GM15510 (cell line): ENCODE results near the gene FAM114A1.

Experiments
- POLR2A ChIP-seq: IDR thresholded peaks from 3 replicates; pipeline ENCODE4 v1.6.1; 2011; ENCODE audit warnings: borderline replicate concordance; ENCODE audit not compliant: insufficient read length; ENCODE audit errors: extremely low read depth

FAM114A1 gene

DNA sequence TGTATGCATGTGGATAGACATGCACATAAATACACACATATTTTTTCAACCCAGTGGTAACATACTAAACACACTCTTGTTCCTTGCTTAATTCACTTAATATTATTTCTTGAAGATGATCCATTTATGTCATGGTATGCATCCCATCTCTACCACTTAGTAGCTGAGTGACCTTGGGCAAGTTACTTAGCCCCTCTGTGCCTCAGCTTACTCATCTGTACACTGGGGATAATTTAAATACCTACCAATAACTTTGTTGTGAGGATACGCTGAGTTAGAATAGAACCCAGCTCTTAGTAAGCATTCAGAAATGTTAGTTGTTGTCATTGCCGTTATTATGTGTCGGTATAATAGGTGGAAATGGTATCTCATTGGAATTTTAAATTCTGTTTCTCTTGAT, 41.4 kb downstream of the FAM114A1 start:
- TF ChIP-seq POLR2A, result no peak

DNA sequence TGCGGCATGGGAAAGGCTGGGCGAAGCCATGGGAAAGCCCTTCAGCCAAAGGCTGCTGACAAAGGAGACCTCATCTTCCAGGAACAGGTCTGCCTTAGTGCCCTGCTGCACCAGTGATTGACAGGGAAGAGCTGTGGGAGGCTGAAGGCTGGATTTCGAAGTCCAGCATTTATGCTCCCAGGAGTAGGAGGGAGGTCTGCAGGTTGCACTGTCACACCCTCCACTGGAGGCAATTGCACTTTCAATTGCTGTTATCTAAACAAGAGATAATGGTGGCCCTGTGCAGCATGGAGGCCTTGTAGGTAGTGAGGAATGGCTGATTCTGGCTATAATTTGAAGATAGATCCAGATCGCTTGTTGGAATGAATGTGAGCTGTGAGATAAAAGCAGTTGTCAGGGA, 43.7 kb downstream of the FAM114A1 start:
- TF ChIP-seq POLR2A, result no peak

DNA sequence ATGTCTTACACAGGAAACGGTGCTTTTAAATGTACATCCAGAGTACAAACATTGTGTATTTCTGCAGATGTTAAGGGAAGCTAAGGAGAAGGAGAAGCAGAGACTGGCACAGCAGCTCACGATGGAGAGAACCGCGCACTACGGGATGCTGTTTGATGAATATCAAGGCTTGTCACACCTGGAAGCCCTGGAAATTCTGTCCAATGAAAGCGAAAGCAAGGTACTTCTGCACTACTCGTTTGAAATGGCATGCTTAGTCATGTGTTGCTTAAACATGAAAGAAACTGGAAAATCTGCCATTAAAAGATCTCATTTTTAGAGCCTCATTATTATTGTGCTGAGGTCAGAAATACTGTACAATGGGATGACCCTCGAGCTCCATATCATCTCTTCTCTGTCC, 47.2 kb downstream of the FAM114A1 start:
- TF ChIP-seq POLR2A, result no peak

DNA sequence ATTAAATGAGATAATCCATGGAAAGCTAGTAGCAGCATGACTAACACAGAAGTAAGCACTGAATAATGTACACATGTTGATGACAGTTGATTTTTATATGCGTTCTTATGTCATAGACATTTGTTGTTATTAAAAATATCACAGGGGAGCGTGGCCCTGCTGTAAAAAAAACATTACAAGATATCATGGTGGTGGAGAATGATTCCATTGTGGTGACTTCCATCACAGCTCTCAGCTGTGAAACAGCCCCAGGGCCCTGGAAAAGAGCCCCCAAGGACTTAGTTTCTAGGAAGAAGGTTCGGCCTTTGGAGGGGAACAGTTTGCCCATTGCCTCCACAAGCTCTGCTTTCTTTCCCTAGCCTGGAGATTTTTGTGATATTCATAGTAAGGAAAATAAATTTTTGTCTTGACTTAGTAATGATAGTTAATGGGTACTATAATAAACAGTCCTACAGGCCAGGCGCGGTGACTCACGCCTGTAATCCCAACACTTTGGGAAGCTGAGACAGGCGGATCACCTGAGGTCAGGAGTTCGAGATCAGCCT, 49.9 kb downstream of the FAM114A1 start:
- no peak for TF ChIP-seq POLR2A

DNA sequence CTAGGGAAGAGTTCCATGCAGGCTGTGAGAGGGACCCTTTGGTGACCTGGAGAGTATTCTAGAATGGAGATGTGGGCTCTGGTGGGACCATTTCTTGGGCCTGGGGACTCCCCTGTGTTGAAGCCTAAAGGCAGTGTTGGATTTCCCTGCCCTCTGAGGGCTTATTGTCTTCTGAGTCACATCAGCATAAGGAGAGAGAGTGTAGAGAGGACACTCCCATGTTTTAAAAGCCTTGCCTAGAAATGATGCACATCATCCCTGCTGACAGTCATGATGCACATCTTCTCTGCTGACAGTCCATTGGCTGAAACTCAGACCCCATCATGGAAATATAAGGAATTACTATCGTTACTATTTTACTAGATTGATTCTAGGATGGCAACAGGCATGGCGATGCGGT, 51.9 kb downstream of the FAM114A1 start:
- TF ChIP-seq POLR2A, result no peak

DNA sequence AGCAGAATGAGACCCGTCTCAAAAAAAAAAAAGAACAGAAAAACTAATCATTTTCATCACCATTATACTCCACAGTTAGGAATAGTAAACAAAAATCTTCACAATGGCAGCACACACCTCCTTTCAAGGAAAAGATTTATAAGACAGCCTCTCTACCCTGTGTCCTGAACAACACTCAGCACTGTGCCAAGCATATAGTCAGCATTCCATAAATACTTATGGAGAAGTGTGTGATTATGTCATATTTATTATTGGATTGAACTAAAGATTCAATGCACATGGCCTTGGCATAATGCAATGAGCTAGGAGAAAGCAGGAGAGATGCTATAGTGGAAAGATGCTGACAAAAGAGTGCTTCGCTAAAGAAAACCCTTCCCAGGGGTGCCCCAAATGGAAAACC, 52.6 kb downstream of the FAM114A1 start:
- TF ChIP-seq POLR2A, result no peak

DNA sequence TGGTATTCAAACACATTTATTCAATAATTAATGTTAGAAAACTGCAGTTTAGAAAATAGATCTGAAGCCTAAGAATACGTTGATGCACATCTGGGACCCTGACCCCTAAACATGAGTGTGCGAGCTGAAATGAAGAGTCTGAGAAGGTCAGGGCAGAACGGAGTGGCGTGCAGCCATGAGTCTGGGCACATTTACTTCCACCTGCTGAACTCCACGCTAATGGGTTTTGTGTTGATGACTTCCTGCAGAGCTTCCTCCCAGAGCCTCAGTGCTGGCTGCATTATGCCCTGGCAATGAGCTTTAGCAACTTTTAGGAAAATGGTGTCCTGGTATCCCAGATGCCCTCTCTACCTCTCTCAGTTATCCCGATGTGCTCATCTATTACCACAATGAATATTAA, 53.1 kb downstream of the FAM114A1 start:
- no peak for TF ChIP-seq POLR2A

DNA sequence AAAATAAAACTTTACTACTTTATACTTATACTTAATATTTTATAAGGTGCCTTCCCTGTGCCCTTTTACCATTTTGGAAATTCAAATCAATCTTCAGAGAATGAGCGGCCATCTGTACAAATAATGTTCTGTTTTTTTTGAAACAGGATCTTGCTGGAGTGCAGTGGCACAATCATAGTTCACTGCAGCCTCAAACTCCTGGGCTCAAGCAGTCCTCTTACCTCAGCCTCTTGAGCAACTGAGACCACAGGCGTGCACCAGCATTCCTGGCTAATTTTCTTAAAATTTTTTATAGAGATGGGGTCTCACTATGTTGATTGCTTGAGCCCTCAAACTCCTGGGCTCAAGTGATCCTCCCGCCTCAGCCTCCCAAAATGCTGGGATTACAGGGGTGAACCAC, 53.5 kb downstream of the FAM114A1 start:
- TF ChIP-seq POLR2A, result no peak

DNA sequence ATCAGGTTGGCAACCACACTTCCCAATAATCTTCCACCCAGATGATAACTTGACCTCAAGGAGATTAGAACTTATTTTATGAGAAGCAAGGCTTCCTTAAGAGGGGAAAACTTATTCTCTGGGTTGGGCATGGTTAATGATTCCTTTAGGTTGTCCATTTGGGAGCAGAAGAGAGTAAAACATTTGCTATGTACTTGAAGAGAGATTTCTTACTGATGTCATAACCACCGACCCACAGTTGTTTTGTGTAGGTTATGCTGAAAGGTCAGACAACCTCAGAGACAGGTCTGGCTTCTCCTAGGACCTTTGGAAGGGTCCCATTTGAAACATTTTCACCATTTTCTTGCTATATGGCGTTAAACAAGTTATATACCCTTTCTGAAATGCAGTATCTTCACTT, 56.1 kb downstream of the FAM114A1 start:
- TF ChIP-seq POLR2A, result no peak

DNA sequence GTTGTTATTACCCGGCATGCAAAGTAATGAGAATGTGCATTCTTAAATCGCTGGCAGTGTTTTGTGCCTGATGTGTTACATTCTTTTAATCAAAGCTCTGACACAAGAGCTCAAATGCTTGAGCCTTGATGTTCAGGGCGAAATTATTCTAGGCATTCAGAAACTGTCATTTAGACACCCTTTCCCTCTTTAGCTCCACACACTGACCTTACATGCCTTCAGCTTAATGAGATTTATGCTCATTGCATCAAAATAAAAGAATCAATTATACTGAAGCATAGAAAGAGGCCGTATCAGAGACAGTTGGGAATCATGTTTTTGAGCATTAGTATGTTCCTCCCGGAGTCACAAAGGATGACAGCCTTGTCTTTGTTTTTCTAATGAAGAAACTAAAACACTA, 56.7 kb downstream of the FAM114A1 start:
- TF ChIP-seq POLR2A, result no peak

DNA sequence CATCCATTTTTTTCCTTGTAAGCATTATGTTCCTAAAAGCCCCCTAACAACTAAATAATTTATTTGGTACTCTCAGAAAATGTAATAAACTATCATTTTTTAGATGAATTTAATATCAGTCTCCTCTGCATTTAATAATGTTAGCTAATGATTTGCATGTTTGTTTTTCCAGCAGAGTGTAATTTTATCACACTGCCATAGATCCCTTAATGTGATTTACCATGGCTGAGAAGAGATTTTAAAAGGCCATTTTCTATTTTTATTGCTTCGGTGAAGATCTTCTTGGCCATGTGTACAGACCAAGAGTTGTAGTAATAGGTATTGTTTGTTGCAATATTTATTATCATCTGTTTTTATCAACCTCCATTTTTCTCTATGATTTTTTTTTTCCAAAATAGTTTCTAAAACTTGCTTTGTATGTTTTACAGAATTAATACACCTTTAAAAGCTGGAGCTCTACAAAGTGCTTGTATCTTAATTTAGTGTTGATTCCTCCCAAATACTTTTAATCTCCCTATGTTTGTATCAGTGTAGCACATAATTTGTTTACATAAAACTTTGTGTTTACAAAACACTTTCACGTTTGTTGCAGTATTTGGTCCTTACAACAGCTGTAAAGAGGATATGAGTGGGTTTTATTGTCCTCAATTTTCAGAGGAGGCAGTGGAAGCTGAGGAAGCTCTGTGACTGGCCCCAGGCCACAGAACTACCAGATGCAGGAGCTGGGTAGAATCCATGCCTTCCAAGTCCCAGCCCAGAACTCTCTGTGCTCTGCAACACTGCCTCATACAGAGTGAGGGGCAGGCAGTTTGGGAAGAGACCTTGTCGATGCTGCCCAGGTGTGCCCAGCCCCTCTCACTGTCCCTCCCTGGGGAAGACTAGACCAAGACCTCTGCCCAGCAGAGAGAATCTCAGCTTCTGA, 58.1 kb downstream of the FAM114A1 start:
- no peak for TF ChIP-seq POLR2A

DNA sequence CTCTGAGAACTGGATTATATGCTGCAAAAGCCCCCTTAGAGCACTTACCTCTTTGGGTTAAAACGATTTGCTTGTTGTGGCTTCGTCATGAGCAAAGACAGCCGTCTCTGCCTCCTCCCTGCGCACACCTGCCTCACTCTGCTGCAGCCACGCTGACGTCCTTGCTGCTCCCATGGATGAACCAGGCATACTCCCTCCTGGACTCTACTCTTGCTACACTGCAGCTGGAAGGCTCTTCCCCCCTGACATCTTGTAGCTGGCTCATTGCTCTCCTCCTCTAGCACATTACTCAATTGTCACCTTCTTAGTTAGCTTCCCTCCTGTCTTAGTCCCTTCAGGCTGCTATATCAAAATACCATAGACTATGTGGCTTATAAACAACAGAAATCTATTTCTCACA, 59.3 kb downstream of the FAM114A1 start:
- TF ChIP-seq POLR2A, result no peak

DNA sequence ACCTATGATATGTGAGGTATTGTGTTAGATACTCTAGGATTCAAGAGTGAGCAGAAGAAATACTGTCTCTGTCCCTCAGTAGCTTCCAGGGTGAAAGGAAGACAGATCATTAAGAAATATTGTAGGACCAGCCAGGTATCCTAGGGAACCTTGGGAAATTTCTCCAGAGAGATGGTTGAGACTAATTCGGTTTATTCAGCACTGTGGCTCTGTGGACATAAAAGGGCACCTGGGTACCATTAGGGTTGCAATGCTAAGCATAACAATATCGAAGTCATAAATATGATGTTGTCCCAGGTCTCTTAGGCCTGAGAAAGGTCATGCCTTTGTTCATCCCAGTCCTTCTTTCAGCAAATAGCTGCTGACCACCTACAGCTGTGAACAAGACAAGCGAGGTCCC, 61.0 kb downstream of the FAM114A1 start:
- TF ChIP-seq POLR2A, result no peak

DNA sequence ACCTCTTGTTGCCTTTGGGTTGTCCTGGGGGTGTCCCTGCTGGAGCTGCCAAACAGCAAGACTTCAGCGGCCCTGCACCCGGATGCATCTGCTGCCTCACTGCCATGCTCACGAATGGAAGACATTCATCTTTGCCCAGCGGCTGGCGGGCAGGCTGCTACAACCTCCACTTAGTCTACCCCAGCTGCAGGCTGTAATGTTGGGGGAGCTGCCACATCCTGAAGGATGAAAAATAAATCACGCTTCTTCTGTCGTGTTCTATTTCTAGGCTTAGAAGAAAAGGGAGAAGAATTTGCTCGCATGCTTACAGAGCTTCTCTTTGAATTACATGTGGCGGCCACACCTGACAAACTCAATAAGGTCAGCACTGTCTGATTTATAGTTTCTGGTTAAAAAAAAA, 61.4 kb downstream of the FAM114A1 start:
- TF ChIP-seq POLR2A, result no peak

DNA sequence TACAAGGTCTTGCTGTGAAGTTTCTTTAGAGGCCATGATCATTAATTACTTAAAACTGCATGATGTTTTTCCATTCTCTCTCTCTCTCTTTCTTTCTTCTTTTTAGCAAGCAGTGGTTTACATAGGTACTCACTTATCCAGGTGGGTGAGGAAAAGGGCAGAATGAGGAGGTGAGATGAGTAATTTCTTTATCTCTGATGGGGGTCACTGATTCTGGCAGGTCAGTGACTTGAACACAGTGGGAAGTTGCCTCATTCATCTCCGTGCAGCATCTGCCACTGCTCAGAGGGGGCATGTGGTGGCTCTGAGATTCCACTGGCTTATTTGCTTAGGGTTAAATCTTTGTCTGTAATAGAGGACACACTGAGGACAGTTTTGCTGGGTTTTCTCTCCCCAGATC, 62.6 kb downstream of the FAM114A1 start:
- TF ChIP-seq POLR2A, result no peak

DNA sequence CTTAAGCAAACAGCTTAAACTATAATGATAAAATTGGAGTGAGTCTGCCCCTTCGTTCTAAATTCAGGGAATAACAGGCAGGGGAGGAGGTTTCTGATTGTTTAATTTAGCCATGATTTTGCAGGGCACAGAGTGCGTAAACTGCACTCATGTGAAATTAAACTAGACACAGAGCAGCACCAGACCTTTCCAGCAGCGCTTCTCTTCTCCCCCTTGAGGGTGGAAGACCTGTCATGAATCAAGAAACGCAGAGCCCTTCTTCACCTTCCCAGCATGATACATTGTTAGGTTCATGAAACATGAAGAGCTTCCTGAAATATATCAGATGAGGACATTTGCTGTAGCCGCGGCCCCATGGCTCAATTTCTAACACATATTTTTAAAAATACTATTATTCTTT, 63.1 kb downstream of the FAM114A1 start:
- no peak for TF ChIP-seq POLR2A
